ENCODE results near the gene LOXHD1. TPM values are rescaled to one million over a fixed set of nuclear protein-coding genes. Genes with fewer than 3 reads are reported as not detected.

Gene LOXHD1
- total and polyA plus RNA-seq, 10 of the 15 experiments (the other 5 are each of a cell fraction or from before 2014, with no cell fraction given), result not detected

GRCh38 chr18:46573156-46573555, 83.9 kb downstream of the LOXHD1 start (continued):
- TF ChIP-seq SKIL (IDR thresholded peaks at IDR 0.05; ENCODE audit: low read depth, poor library complexity, severe bottlenecking), result no peak
- no peak for TF ChIP-seq NR2C2 (IDR thresholded peaks at IDR 0.05; ENCODE audit: borderline replicate concordance, control insufficient read depth, insufficient read length, low read depth)
- TF ChIP-seq ZNF207 (IDR thresholded peaks at IDR 0.05; ENCODE audit: borderline replicate concordance), result no peak
- no peak for TF ChIP-seq MEF2A (IDR thresholded peaks at IDR 0.05; ENCODE audit: insufficient read depth, low read depth, low read length)
- TF ChIP-seq ETV6 (conservative IDR thresholded peaks at IDR 0.05 in 1 of 2, IDR thresholded peaks at IDR 0.05 in 1 of 2; ENCODE audit: borderline replicate concordance in 1 of 2, low read depth in 1 of 2), result no peak
- TF ChIP-seq MYB (IDR thresholded peaks at IDR 0.05; ENCODE audit: borderline replicate concordance, low read depth, low read length), result no peak
- TF ChIP-seq MYC (IDR thresholded peaks at IDR 0.05; ENCODE audit: insufficient read depth, insufficient read length, insufficient replicate concordance, low read length, severe bottlenecking), result no peak
- no peak for TF ChIP-seq EGR1 (IDR thresholded peaks at IDR 0.05; ENCODE audit: borderline replicate concordance in 1 of 2, low read depth in 2 of 2, low read length in 2 of 2)
- no peak for TF ChIP-seq CHD1 (IDR thresholded peaks at IDR 0.05; ENCODE audit: low read depth, low read length)
- no peak for TF ChIP-seq RELB (IDR thresholded peaks at IDR 0.05; ENCODE audit: low read depth)
- no peak for TF ChIP-seq USF2 (IDR thresholded peaks at IDR 0.05; ENCODE audit: borderline replicate concordance, low read depth, low read length)

Measured in GM12878 (cell line).